Spleen (tissue), 11 donors: ENCODE results near the gene MBNL2. TPM values are rescaled to one million over a fixed set of nuclear protein-coding genes. Genes with fewer than 3 reads are reported as not detected.

Source experiments
- DNase-seq: peaks from one replicate; pipeline ENCODE4 v3.0.0-alpha.2; 2020
- H3K27ac ChIP-seq, 8 donors: fragments of 200-600 bp; sonication (generic) in 7 of 8; 1 replicate in 4 of 8; 2 replicates in 4 of 8; pipeline versions ENCODE4 v1.5.0 to v1.8.0; 2016 to 2021; ENCODE audit warnings: inconsistent platforms in 4 of 8, mild to moderate bottlenecking in 4 of 8, moderate library complexity in 1 of 8
- H3K27me3 ChIP-seq, 7 donors: fragments of 200-600 bp; sonication (generic) in 6 of 7; replicated peaks in 1 of 7; 1 replicate in 4 of 7; 2 replicates in 3 of 7; pipeline versions ENCODE4 v1.5.0 to v1.8.0; 2016 to 2021; ENCODE audit warnings: inconsistent platforms in 3 of 7, mild to moderate bottlenecking in 1 of 7
- H3K36me3 ChIP-seq, 6 donors: fragments of 200-600 bp; sonication (generic) in 5 of 6; 1 replicate in 4 of 6; 2 replicates in 2 of 6; pipeline versions ENCODE4 v1.5.0 to v1.8.0; 2016 to 2021; ENCODE audit warnings: inconsistent platforms in 2 of 6
- H3K4me1 ChIP-seq, 6 donors: fragments of 200-600 bp; sonication (generic) in 5 of 6; 1 replicate in 3 of 6; 2 replicates in 3 of 6; pipeline versions ENCODE4 v1.5.0 to v1.8.0; 2016 to 2021; ENCODE audit warnings: inconsistent platforms in 3 of 6
- H3K4me3 ChIP-seq, 8 donors: fragments of 200-600 bp; sonication (generic) in 7 of 8; 1 replicate in 4 of 8; 2 replicates in 4 of 8; pipeline versions ENCODE4 v1.5.0 to v1.8.0; 2016 to 2021; ENCODE audit warnings: inconsistent platforms in 4 of 8, mild to moderate bottlenecking in 4 of 8, moderate library complexity in 2 of 8
- H3K9me3 ChIP-seq, 8 donors: fragments of 200-600 bp; sonication (generic) in 7 of 8; 1 replicate in 4 of 8; 2 replicates in 4 of 8; pipeline versions ENCODE4 v1.5.0 to v1.8.0; 2016 to 2021; ENCODE audit warnings: inconsistent platforms in 4 of 8
- CTCF ChIP-seq, 11 experiments: fragments of 200-600 bp in 7 of 11; fragments of 450-650 bp in 4 of 11; sonication (generic) in 4 of 11; IDR thresholded peaks in 8 of 11; conservative IDR thresholded peaks in 3 of 11; 1 replicate in 7 of 11; 2 replicates in 4 of 11; pipeline versions ENCODE4 v1.4.0 to v1.8.0; 2016 to 2021; ENCODE audit warnings: antibody characterized with exemption in 11 of 11, inconsistent platforms in 4 of 11, mild to moderate bottlenecking in 1 of 11
- POLR2A ChIP-seq, 3 donors: fragments of 450-650 bp; IDR thresholded peaks; one replicate each; pipeline ENCODE4 v1.5.1; 2017; ENCODE audit warnings: antibody characterized with exemption in 3 of 3, mild to moderate bottlenecking in 1 of 3
- POLR2AphosphoS5 ChIP-seq, 3 donors: sonication (generic); formaldehyde crosslinking; IDR thresholded peaks; one replicate each; pipeline ENCODE4 v1.5.1; 2017; ENCODE audit warnings: antibody characterized with exemption in 3 of 3
- WGBS, 5 donors: extraction: QIAGEN DNeasy Blood & Tissue Kit in 3 of 5; methylation state at CpG; one replicate each; pipeline versions ENCODE4 v1.1.5 to v1.1.7; 2013 to 2018; 5-methylcytosine and 5-hydroxymethylcytosine counted together
- intact Hi-C: fragments of 100-400 bp; cut with DNase I; formaldehyde crosslinking; loops from one replicate; pipeline ENCODE4 v1.15.0; 2023; ENCODE audit warnings: low total_unique reads
- polyA plus RNA-seq, 3 donors: library from polyadenylated mRNA; stranded (reverse); fragments of 200-250 nt; gene quantifications; one replicate each; pipeline ENCODE4 v1.2.1, GENCODE V29; 2013
- total RNA-seq, 7 donors: library from RNA; depleted of rRNA in 3 of 7; stranded (reverse); fragments of >200 nt in 3 of 7; fragmentation: NEBNext Ultra II Directional in 4 of 7; extraction: Animal tissue kit (Norgen Biotek cat#: 25700) in 4 of 7; gene quantifications; one replicate each; pipeline versions ENCODE4 v1.1.0 to v1.2.1, GENCODE V29; 2016 to 2021
- donor health status: healthy with polysubstance abuse.
- donor health status: DM: no; HTN: no; CAD: no; lungs with moderate emphysema.
- donor health status: DM: no; HTN: no; CAD: no.
- donor health status: Bipolar disorder and iron deficiency.
- donor health status: healthy.
- donor health status: DM: no; HTN: no; CAD: no.
- donor health status: DM: yes; HTN: yes; CAD: no.

The MBNL2 gene
- total and polyA plus RNA-seq, 10 donors: 7.0 to 56.3 (median 31.1) TPM

DNA sequence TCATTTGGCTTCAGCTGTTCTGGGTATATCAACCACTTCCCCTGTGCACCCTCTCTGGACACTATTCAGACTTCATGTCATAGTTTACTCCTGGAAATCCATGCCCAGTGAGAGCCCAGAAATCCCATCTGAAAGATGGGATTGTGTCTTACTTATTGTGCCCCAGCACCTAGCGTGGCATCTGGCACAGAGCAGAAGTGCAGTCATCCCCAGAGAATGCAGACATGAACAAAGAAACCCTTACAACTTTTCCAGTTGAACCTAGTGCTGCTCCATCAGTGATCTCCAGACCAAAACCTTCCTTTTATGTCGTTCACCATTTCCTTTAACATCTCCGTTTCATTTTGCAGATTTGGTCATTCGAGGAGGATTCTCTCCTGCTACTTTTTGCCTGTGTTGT is 60.6 kb downstream of the MBNL2 start:
- no peaks in the 10 kb centered on the region for H3K9me3 ChIP-seq
- H3K4me3 ChIP-seq: no peak overlapping the region
- WGBS, 5 donors: 89 to 96% (median 93%) methylated on average over 4 of the region's 4 CpGs
- DNase-seq: no peak
- TF ChIP-seq CTCF (IDR thresholded peaks at IDR 0.05 in 8 of 11, conservative IDR thresholded peaks at IDR 0.05 in 3 of 11) (no peak), POLR2AphosphoS5 (IDR thresholded peaks at IDR 0.05) (no peak), POLR2A (IDR thresholded peaks at IDR 0.05) (no peak)
- intact Hi-C loops: no loop called here
- H3K27me3 ChIP-seq: no peaks in the 10 kb centered on the region
- no peak overlapping the region for H3K27ac ChIP-seq
- peaks cover 0 to 54% (median 6%) of the 10 kb centered on the region in 6 donors for H3K4me1 ChIP-seq
- no peaks in the 10 kb centered on the region for H3K36me3 ChIP-seq

GRCh38 chr13:97283888-97284287 is 61.8 kb downstream of the MBNL2 start:
- no peak overlapping the region for H3K4me3 ChIP-seq
- intact Hi-C loops: no loop called here
- H3K27ac ChIP-seq: no peak overlapping the region
- DNase-seq: no peak
- WGBS, 5 donors: 81 to 90% (median 87%) methylated on average over 2 of the region's 2 CpGs
- H3K4me1 ChIP-seq: peaks cover 0 to 42% (median 6%) of the 10 kb centered on the region in 6 donors
- no peaks in the 10 kb centered on the region for H3K9me3 ChIP-seq
- H3K36me3 ChIP-seq: no peaks in the 10 kb centered on the region
- H3K27me3 ChIP-seq: no peaks in the 10 kb centered on the region
- TF ChIP-seq POLR2A (IDR thresholded peaks at IDR 0.05) (no peak), POLR2AphosphoS5 (IDR thresholded peaks at IDR 0.05) (no peak), CTCF (IDR thresholded peaks at IDR 0.05 in 8 of 11, conservative IDR thresholded peaks at IDR 0.05 in 3 of 11) (no peak)

DNA sequence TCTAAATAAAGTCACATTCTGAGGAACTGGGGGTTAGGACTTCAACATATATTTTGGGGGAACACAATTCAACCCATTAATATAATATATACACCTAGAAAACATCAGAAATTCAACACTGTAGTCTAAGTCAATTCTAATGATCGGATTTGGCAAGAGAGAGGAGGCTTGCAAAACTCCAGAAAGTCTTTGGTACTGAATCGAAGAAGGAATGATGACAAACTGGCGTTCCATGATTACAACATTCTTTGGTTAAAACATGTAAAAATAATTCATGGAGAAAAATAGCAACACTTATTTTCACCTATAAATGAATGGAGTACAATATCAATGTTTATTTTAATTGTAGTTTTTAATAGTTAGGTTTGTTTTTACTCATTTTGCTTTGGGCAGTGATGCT is 62.4 kb downstream of the MBNL2 start:
- H3K27me3 ChIP-seq: no peaks in the 10 kb centered on the region
- H3K9me3 ChIP-seq: no peaks in the 10 kb centered on the region
- TF ChIP-seq POLR2AphosphoS5 (IDR thresholded peaks at IDR 0.05) (no peak), CTCF (IDR thresholded peaks at IDR 0.05 in 8 of 11, conservative IDR thresholded peaks at IDR 0.05 in 3 of 11) (no peak), POLR2A (IDR thresholded peaks at IDR 0.05) (no peak)
- DNase-seq: no peak
- H3K4me1 ChIP-seq: peaks cover 0 to 36% (median 6%) of the 10 kb centered on the region in 6 donors
- H3K36me3 ChIP-seq: no peaks in the 10 kb centered on the region
- no peak overlapping the region for H3K4me3 ChIP-seq
- intact Hi-C loops: no loop called here
- H3K27ac ChIP-seq: no peak overlapping the region
- WGBS, 5 donors: 75 to 92% (median 86%) methylated on average over 3 of the region's 3 CpGs

GRCh38 chr13:97285221-97285955 is 63.3 kb downstream of the MBNL2 start:
- no peak for DNase-seq
- WGBS, 5 donors: 79 to 88% (median 86%) methylated on average over 6 of the region's 6 CpGs
- Histone ChIP-seq H3K27ac (no peak overlapping the region), H3K4me1 (peaks cover 0 to 28% (median 5%) of the 10 kb centered on the region in 6 donors), H3K4me3 (no peak overlapping the region), H3K36me3 (no peaks in the 10 kb centered on the region), H3K27me3 (no peaks in the 10 kb centered on the region), H3K9me3 (no peaks in the 10 kb centered on the region)
- TF ChIP-seq POLR2A (IDR thresholded peaks at IDR 0.05) (no peak), CTCF (IDR thresholded peaks at IDR 0.05 in 8 of 11, conservative IDR thresholded peaks at IDR 0.05 in 3 of 11) (no peak), POLR2AphosphoS5 (IDR thresholded peaks at IDR 0.05) (no peak)
- intact Hi-C loops: no loop called here
